Measurements from ENCODE around the gene SKA3. TPM values are rescaled to one million over a fixed set of nuclear protein-coding genes. Genes with fewer than 3 reads are reported as not detected.

Gene SKA3
- total RNA-seq, 1 donor from 2014 or later = 5.4 TPM

DNA sequence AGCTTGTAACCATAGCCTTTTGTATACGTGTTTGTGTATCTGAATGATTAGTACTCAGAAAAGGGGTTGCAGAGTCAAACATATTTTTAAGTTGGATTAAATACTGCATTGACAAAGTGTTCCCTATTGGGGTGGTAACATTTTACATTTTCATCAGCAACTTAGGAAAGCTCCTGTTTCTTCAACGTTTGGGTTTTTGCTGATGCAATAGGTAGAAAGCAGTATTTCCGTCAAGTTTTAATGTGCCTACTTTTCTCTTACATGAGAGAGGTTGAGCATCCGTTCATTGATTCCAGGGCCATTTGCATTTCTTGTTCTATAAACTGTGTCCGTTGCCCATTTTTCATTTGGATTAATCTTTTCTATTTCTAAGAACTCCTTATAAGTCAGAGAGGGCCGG, 56.2 kb downstream of the SKA3 start:
- DNase-seq (ENCODE audit: extremely low spot score in 2 of 2) = no peak
- Histone ChIP-seq H3K27ac (no peak overlapping the region), H3K27me3 (no peaks in the 10 kb centered on the region), H3K36me3 (no peaks in the 10 kb centered on the region), H3K9me3 (no peaks in the 10 kb centered on the region), H3K4me3 (no peak overlapping the region), H3K4me1 (no peaks in the 10 kb centered on the region)
- TF ChIP-seq POLR2AphosphoS5 (IDR thresholded peaks at IDR 0.05; ENCODE audit: insufficient read depth in 1 of 2, low read depth in 1 of 2) (no peak), POLR2A (IDR thresholded peaks at IDR 0.05) (no peak)
- TF ChIP-seq, protein P1, sequence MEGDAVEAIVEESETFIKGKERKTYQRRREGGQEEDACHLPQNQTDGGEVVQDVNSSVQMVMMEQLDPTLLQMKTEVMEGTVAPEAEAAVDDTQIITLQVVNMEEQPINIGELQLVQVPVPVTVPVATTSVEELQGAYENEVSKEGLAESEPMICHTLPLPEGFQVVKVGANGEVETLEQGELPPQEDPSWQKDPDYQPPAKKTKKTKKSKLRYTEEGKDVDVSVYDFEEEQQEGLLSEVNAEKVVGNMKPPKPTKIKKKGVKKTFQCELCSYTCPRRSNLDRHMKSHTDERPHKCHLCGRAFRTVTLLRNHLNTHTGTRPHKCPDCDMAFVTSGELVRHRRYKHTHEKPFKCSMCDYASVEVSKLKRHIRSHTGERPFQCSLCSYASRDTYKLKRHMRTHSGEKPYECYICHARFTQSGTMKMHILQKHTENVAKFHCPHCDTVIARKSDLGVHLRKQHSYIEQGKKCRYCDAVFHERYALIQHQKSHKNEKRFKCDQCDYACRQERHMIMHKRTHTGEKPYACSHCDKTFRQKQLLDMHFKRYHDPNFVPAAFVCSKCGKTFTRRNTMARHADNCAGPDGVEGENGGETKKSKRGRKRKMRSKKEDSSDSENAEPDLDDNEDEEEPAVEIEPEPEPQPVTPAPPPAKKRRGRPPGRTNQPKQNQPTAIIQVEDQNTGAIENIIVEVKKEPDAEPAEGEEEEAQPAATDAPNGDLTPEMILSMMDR (IDR thresholded peaks at IDR 0.05) = no peak
- intact Hi-C loops (cut with DNase I) = no loop called here

DNA sequence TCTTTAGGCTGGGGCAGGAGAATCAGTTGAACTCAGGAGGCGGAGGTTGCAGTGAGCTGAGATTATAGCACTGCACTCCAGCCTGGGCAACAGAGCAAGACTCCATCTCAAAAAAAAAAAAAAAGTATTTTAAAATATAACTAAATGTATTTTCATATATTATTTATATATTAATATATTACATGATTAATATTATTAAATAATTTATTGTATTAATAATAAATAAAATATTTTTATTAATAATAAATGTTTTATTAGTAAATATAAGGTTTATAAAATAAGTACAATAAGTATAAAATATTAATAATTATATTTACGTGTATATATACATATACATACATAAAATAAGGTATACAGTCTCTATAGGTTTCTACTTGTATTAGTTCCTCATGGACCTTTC, 56.8 kb downstream of the SKA3 start:
- intact Hi-C loops (cut with DNase I) = no loop called here
- Histone ChIP-seq H3K4me3 (no peak overlapping the region), H3K9me3 (no peaks in the 10 kb centered on the region), H3K4me1 (no peaks in the 10 kb centered on the region), H3K27ac (no peak overlapping the region), H3K36me3 (no peaks in the 10 kb centered on the region), H3K27me3 (no peaks in the 10 kb centered on the region)
- no peak for TF ChIP-seq POLR2A (IDR thresholded peaks at IDR 0.05)
- TF ChIP-seq, protein P1 (IDR thresholded peaks at IDR 0.05) = no peak
- no peak for TF ChIP-seq POLR2AphosphoS5 (IDR thresholded peaks at IDR 0.05; ENCODE audit: insufficient read depth in 1 of 2, low read depth in 1 of 2)
- no peak for DNase-seq (ENCODE audit: extremely low spot score in 2 of 2)

DNA sequence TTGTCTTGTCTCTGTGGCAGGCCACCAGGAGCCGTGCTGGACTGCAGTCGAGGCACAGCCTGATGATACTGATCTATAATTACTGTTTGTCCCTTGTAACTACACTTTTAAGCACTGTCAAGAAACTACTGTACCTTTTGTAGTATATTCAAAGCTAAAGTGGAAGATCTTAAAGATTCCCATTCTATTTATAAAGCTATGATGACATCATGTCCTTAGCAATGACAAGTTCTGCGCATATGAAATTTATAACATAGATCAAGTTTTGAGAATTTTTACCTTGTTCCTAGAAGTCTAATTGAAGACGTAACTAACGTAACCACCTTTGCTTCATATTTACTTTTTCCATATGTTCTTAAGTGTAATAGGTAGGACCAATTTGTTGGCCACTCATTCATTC, 58.2 kb downstream of the SKA3 start:
- Histone ChIP-seq H3K36me3 (no peaks in the 10 kb centered on the region), H3K4me3 (no peak overlapping the region), H3K4me1 (no peaks in the 10 kb centered on the region), H3K27ac (no peak overlapping the region), H3K9me3 (no peaks in the 10 kb centered on the region), H3K27me3 (no peaks in the 10 kb centered on the region)
- DNase-seq (ENCODE audit: extremely low spot score in 2 of 2) = no peak
- intact Hi-C loops (cut with DNase I) = no loop called here
- TF ChIP-seq POLR2AphosphoS5 (IDR thresholded peaks at IDR 0.05; ENCODE audit: insufficient read depth in 1 of 2, low read depth in 1 of 2) = no peak
- no peak for TF ChIP-seq POLR2A (IDR thresholded peaks at IDR 0.05)
- TF ChIP-seq, protein P1 (IDR thresholded peaks at IDR 0.05) = no peak

DNA sequence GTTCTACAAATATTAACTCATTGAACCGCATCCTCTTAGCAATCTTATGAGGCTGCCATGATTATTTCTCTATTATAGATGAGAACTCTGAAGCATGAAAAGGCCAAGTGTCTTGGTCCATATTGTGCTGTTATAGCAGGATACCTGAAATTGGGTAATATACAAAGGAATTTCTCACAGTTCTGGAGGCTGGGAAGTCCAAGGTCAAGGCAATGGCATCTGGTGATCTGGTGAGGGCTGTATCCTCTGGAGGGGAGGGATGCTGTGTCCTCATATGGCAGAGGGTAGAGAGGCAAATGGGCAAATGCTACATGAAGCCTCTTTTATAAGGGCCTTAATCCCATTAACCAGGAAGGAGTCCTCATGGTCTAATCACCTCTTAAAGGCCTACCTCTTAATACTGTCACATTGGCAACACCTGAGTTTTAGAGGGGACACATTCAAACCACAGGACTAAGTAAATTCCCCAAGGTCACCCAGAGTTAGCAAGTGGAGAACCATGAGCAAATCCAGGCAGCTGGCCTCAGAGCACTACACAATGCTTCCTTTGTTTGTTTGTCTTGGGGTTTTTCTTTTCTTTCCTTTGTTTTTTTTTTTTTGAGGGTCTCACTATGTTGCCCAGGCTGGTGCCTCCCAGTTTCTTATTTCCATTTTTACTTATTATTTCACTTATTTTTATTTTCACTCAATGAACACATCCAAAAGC, 59.1 kb downstream of the SKA3 start:
- H3K27ac ChIP-seq = no peak overlapping the region
- no peak for DNase-seq (ENCODE audit: extremely low spot score in 2 of 2)
- no peaks in the 10 kb centered on the region for H3K36me3 ChIP-seq
- H3K9me3 ChIP-seq = no peaks in the 10 kb centered on the region
- H3K27me3 ChIP-seq = no peaks in the 10 kb centered on the region
- no peak overlapping the region for H3K4me3 ChIP-seq
- TF ChIP-seq POLR2AphosphoS5 (IDR thresholded peaks at IDR 0.05; ENCODE audit: insufficient read depth in 1 of 2, low read depth in 1 of 2) (no peak), POLR2A (IDR thresholded peaks at IDR 0.05) (no peak)
- TF ChIP-seq, protein P1 (IDR thresholded peaks at IDR 0.05) = no peak
- H3K4me1 ChIP-seq = no peaks in the 10 kb centered on the region
- intact Hi-C loops (cut with DNase I) = no loop called here

DNA sequence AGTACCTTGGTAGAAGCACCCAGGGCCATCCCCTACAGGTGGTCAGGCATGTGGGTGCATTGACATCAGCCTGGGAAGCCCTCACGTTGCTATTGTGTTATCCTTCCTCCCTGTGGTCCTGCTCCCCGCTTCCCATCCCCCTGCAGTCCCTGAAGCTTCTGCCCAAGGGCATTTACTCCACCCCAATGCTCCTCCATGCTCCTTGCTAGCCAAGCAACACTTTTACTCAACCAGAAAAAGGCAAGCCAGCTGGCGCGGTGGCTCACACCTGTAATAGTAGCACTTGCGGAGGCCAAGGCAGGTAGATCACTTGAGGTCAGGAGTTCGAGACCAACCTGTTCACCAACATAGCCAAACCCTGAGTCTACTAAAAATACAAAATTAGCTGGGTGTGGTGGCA, 60.2 kb downstream of the SKA3 start:
- Histone ChIP-seq H3K9me3 (no peaks in the 10 kb centered on the region), H3K27me3 (no peaks in the 10 kb centered on the region), H3K36me3 (no peaks in the 10 kb centered on the region), H3K27ac (no peak overlapping the region), H3K4me3 (no peak overlapping the region), H3K4me1 (no peaks in the 10 kb centered on the region)
- intact Hi-C loops (cut with DNase I) = no loop called here
- no peak for DNase-seq (ENCODE audit: extremely low spot score in 2 of 2)
- no peak for TF ChIP-seq POLR2AphosphoS5 (IDR thresholded peaks at IDR 0.05; ENCODE audit: insufficient read depth in 1 of 2, low read depth in 1 of 2)
- TF ChIP-seq, protein P1 (IDR thresholded peaks at IDR 0.05) = no peak
- no peak for TF ChIP-seq POLR2A (IDR thresholded peaks at IDR 0.05)
